GM19328 (cell line): Measurements from ENCODE around the gene SPTSSB.
A peak's percentile ranks its signal among the peaks of the same experiment; 100 is the strongest.

Experiments
- ATAC-seq: cut with Tn5 transposase; IDR thresholded peaks from one replicate; pipeline ENCODE4 v1.9.1; 2021; ENCODE audit warnings: mild to moderate bottlenecking, moderate library complexity; ENCODE audit not compliant: unreplicated experiment

The SPTSSB gene, protein sequence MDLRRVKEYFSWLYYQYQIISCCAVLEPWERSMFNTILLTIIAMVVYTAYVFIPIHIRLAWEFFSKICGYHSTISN

DNA sequence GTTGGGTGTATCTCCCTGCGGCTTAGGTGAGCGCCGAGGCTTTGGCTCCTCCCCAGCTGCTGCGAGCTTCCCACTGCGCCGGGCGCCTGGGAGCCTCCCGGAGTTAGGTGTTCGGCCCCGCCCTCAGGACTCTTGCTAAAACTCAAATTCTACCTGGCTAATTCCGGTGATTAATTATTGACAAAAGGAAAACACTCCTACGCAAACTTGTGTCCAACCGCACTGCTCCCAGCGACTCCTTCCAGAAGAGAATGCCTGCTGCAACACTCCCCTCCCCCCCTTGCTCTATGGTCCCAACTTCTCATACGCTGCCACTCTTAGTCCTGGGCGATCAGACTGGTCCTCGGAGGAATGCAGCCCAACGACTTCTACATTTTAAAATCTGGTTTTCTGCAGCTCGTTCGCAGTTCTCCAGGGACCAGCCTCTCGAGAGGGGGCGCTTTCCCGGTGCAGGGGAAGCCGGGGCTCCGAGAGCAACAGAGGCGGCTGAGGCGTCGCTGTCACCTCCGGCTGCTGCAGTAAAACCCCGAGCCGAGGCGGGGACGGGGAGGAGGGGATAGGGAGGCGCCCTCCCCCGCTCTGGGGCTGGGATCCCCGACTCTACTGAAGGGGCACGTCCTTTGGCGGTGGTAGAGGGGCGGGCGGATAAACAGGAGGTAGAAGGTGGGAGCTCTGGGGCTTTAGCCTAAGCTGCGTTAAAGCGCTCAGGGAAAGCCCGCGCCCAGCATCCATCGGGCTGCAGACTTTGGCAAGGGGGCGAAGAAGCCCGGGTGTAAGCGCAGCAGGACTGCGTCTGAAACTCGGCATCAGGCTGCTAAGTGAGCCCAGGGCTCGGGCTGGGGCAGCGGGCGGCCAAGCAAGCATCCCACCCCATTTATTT, at the start of gene SPTSSB:
Gene SPTSSB, minus strand, starts transcription at position 77 of the 880 bp plus-strand sequence. CDS start 25,194 bp downstream, outside the sequence.
- peak; percentile 46 for ATAC-seq

DNA sequence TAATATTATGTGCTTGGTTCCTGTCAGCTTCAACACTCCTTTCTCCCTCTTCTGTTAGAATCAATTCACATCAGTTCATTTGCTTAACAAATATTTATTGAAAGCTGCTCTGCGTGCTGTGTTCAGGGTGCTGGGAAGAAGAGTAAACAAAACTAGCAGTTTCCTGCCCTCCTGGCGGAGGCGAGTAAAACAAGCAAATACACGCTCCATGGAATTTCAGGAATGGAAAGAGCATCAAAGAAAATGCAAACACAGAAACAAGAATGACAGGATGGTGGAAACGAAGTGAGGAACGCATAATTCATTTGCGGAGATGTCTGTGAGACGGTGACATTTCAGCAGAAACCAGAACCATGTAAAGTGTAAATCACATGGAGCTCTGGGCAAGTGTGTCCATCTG, 49.4 kb upstream of the SPTSSB start:
- no peak for ATAC-seq

- no peak for ATAC-seq
These were observed 48.4 kb upstream of the SPTSSB start for GRCh38 chr3:161419555-161420333.

GRCh38 chr3:161415506-161416231, 44.4 kb upstream of the SPTSSB start:
- no peak for ATAC-seq

GRCh38 chr3:161414907-161415306, 43.6 kb upstream of the SPTSSB start:
- ATAC-seq: no peak

GRCh38 chr3:161413855-161414210, 42.5 kb upstream of the SPTSSB start:
- peak; percentile 42 for ATAC-seq

- ATAC-seq: peak; percentile 30
These were observed 42.0 kb upstream of the SPTSSB start for GRCh38 chr3:161413127-161413854.

DNA sequence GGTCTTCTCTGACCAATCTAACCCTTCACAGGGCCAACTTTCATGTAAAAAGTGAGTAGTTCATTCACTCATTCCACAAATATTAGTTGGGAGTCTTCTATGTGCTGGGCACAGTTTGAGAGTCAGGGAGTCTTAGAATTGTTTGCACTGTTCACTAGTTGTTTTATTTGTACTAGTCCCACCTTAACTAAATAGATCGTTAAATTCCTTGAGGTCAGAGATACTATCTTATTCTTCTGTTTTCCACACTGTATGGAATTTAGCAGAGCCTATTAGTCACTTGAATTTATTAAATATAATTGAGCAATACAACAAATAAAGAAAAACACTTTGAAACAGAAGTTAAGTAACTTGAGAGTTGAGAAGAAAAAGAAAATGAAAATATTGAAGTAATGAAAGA, 40.8 kb upstream of the SPTSSB start:
- no peak for ATAC-seq

GRCh38 chr3:161409858-161410257, 38.5 kb upstream of the SPTSSB start:
- ATAC-seq: no peak

GRCh38 chr3:161409069-161409468, 37.8 kb upstream of the SPTSSB start:
- ATAC-seq: no peak

- ATAC-seq: no peak
These were observed 35.6 kb upstream of the SPTSSB start for GRCh38 chr3:161406594-161407555.

GRCh38 chr3:161405836-161406235, 34.5 kb upstream of the SPTSSB start:
- ATAC-seq: no peak

DNA sequence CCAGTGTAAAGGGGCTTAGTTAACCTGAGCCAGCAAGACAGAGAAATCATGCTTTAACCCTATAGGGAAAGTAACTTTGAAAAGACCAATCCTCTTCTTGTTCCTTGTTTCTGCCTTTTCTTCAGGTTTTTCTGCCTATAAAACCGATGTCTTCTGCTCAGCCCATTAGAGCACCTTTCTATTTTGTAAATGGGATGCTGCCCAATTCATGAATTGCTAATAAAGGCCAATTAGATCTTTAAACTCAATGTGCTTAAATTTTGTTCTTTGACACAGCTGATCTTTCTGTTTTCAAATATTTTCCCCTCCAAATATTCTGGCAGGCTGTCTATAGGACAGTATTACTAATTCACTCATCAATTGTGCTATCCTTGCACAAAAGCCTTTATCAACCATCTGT, 33.8 kb upstream of the SPTSSB start:
- ATAC-seq: no peak

DNA sequence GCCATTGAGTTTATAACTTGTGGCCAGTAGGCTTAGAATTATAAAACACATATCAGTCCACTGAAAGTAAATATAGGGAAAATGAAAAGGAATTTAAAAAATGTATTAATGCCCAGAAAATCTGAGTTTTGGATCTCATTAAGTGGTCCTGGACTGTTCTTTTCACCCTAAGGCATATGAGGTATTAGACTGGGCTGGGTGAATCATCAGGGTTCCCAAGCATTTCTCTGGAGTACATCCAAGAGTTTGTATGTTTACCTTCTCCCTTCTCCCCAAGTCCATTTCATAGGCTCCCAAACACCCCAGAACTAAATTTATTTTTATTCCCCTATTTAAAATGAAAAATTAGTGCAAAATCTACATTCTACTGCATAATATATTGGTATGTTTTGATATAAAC, 31.9 kb upstream of the SPTSSB start:
- ATAC-seq: no peak

GRCh38 chr3:161401389-161401788, 30.1 kb upstream of the SPTSSB start:
- ATAC-seq: no peak

DNA sequence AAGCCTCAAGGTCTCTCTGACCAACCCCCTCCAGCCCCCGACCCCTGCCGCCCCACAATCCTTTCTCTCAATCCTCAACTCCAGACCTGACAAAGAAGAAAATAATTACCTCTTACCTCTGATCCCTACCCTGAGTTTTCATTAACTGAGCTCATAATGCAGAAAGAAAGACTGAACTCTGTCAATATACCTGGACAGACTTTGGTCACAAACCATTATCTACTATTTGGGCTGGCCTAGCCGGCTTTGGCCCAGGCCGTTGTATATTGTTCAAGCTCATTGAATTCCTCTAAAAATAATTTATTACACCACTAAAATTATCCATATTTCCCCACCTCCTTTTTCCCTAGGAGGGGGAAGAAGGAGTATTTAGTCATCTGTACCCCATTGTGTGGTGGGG, 29.3 kb upstream of the SPTSSB start:
- no peak for ATAC-seq

- ATAC-seq: no peak
These were observed 24.0 kb upstream of the SPTSSB start for GRCh38 chr3:161395115-161396012.

DNA sequence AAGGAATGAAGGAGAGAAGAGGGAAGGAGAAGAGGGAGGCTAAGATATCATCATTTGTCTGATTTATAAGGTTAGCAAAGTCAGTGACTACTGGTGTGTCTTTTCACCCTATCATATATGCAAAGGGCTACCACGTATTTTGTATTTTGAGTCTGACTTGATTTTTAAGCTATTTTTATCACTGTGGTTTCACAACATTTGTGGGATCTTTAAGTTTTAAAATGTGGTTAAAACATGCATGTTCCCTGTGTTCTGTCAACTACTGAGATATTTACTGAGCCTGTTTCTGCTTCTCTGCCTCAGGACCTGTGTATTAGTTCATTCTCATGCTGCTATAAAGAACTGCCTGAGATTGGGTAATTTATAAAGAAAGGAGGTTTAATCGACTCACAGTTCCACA, 22.5 kb upstream of the SPTSSB start:
- no peak for ATAC-seq
